Osteocyte (in vitro differentiated cells): ENCODE measurements around the gene LAMA5. TPM values are rescaled to one million over a fixed set of nuclear protein-coding genes. Genes with fewer than 3 reads are reported as not detected.

Experiments used
- DNase-seq: peaks from one replicate; pipeline ENCODE4 v3.0.0; 2021; ENCODE audit warnings: mixed read lengths; ENCODE audit not compliant: unreplicated experiment; ENCODE audit errors: extremely low spot score
- H3K27ac Mint-ChIP-seq: one replicate; pipeline ENCODE4 v1.8.0; 2021; ENCODE audit warnings: mild to moderate bottlenecking, mixed read lengths; ENCODE audit not compliant: unreplicated experiment
- H3K27me3 Mint-ChIP-seq: one replicate; pipeline ENCODE4 v1.8.0; 2021; ENCODE audit warnings: mixed read lengths; ENCODE audit not compliant: unreplicated experiment
- H3K36me3 Mint-ChIP-seq: one replicate; pipeline ENCODE4 v1.8.0; 2021; ENCODE audit warnings: mixed read lengths; ENCODE audit not compliant: unreplicated experiment
- H3K4me1 Mint-ChIP-seq: one replicate; pipeline ENCODE4 v1.8.0; 2021; ENCODE audit warnings: mixed read lengths; ENCODE audit not compliant: unreplicated experiment
- H3K4me3 Mint-ChIP-seq: one replicate; pipeline ENCODE4 v1.8.0; 2021; ENCODE audit warnings: mild to moderate bottlenecking, moderate library complexity, mixed read lengths; ENCODE audit not compliant: unreplicated experiment
- H3K9me3 Mint-ChIP-seq: one replicate; pipeline ENCODE4 v1.8.0; 2021; ENCODE audit warnings: mixed read lengths; ENCODE audit not compliant: unreplicated experiment
- CTCF ChIP-seq: fragments of 200-600 bp; sonication (generic); IDR thresholded peaks from 2 replicates; pipeline ENCODE4 v1.5.0; 2021; ENCODE audit warnings: antibody characterized with exemption, mild to moderate bottlenecking, moderate library complexity
- microRNA-seq: library from miRNA; unstranded; fragments of <30 nt; microRNA quantifications from one replicate; pipeline ENCODE4 v1.1.0, GENCODE V29; 2020; ENCODE audit not compliant: unreplicated experiment
- total RNA-seq: library from RNA; stranded (reverse); gene quantifications from 2 replicates; pipeline ENCODE4 v1.2.1, GENCODE V29; 2021

The LAMA5 gene
- total RNA-seq, 1 donor from 2014 or later, result 201 TPM

DNA sequence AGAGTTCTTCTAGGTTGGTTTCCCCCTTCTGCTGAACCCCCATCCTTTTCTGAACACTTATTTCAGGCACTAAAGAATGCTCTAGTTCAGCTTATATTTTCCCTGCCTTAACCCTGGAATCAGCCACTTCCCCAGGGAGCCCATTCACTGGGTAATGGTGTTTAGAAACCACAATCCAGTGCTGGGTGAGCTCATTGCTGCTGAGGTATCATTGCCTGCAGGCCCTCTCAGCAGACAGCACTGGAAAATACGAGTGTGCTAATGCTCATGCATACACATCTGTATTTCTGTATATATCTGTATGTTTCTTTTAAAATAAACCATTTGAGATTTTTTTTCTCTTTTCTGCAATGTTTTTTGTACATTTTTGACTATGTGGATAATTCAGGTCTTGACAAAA lies 101.7 kb downstream of the LAMA5 start:
- no peak for DNase-seq
- no peak for TF ChIP-seq CTCF

GRCh38 chr20:62263396-62263795 lies 103.7 kb downstream of the LAMA5 start:
- H3K27ac Mint-ChIP-seq, result no peak overlapping the region
- no peaks in the 10 kb centered on the region for H3K27me3 Mint-ChIP-seq
- DNase-seq, result no peak
- H3K9me3 Mint-ChIP-seq, result peaks cover 6% of the 10 kb centered on the region
- TF ChIP-seq CTCF, result no peak
- peaks cover 27% of the 10 kb centered on the region for H3K36me3 Mint-ChIP-seq
- H3K4me1 Mint-ChIP-seq, result no peaks in the 10 kb centered on the region
- no peak overlapping the region for H3K4me3 Mint-ChIP-seq

More for the DNA sequence above, 101.7 kb downstream of the LAMA5 start:
- H3K9me3 Mint-ChIP-seq, result peaks cover 6% of the 10 kb centered on the region
- no peak overlapping the region for H3K4me3 Mint-ChIP-seq
- H3K27me3 Mint-ChIP-seq, result no peaks in the 10 kb centered on the region
- peaks cover 30% of the 10 kb centered on the region for H3K36me3 Mint-ChIP-seq
- peaks cover 2% of the 10 kb centered on the region for H3K4me1 Mint-ChIP-seq
- no peak overlapping the region for H3K27ac Mint-ChIP-seq

DNA sequence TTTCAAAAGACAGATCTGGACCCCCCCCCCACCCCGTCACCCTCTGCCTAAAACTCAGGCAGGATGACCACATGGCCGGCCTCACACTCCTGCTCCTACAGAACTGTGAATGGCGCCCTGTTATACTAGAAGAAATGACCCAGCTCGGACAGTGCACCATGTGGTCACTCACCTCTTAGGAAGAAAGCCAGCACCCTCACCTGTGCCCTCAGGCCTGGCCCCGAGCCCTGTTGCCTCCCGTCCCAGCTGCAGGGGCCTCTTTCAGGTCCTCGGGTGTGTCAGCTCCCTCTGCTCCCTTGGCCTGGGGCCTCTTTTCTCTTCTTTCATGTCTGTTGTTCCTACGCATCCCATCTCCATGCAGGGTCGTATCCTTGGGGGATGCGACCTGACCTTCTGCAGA lies 105.0 kb downstream of the LAMA5 start:
- H3K27ac Mint-ChIP-seq, result no peak overlapping the region

DNA sequence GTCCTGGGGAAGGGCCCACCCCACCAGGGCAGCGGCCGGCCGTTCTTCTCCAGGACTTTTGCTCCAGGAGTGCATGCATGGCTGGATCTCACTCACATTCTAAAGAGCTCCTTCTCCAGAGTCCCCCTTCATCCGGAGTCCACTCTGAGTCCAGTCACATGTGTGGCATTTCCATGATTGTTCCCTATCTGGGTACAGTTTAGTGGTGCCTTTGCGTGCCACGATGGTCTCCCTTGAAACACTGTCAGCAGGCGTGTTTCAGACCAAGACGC lies 107.9 kb downstream of the LAMA5 start:
- H3K9me3 Mint-ChIP-seq, result no peaks in the 10 kb centered on the region
- H3K27me3 Mint-ChIP-seq, result no peaks in the 10 kb centered on the region
- H3K36me3 Mint-ChIP-seq, result peaks cover 9% of the 10 kb centered on the region
- H3K4me1 Mint-ChIP-seq, result no peaks in the 10 kb centered on the region
- DNase-seq, result no peak
- no peak overlapping the region for H3K4me3 Mint-ChIP-seq
- no peak for TF ChIP-seq CTCF
- H3K27ac Mint-ChIP-seq, result no peak overlapping the region

More for the DNA sequence above, 105.0 kb downstream of the LAMA5 start:
- Mint-ChIP-seq H3K4me1 (no peaks in the 10 kb centered on the region), H3K9me3 (peaks cover 6% of the 10 kb centered on the region), H3K4me3 (no peak overlapping the region), H3K36me3 (peaks cover 23% of the 10 kb centered on the region), H3K27me3 (no peaks in the 10 kb centered on the region)
- no peak for TF ChIP-seq CTCF
- no peak for DNase-seq

Small RNA genes lying within 50 kb of the gene (microRNA-seq; reads per million reads assigned to microRNA genes)
- not detected for gene MIR4758

Other genes with a start within 250 kb of the LAMA5 start
- gene LSM14B, start 244.8 kb downstream of the LAMA5 start, total RNA-seq, result 67.8 and 68.7 TPM in 2 replicates
- gene PSMA7, start 223.9 kb downstream of the LAMA5 start, total RNA-seq, result 209 and 217 TPM in 2 replicates
- gene SS18L1, start 223.5 kb downstream of the LAMA5 start, total RNA-seq, result 18.3 and 19.9 TPM in 2 replicates
- 29.3 and 30.7 TPM in 2 replicates for gene MTG2, start 184.3 kb downstream of the LAMA5 start, total RNA-seq
- not detected in 2 replicates for gene HRH3, start 147.0 kb downstream of the LAMA5 start, total RNA-seq
- gene OSBPL2, start 128.8 kb downstream of the LAMA5 start, total RNA-seq, result 46.3 and 50.9 TPM in 2 replicates
- gene ADRM1, start 64.3 kb downstream of the LAMA5 start, total RNA-seq, result 82.6 and 83.9 TPM in 2 replicates
- 1,013 and 1,039 TPM in 2 replicates for gene RPS21, start 19.8 kb upstream of the LAMA5 start, total RNA-seq
- gene CABLES2, start 40.0 kb upstream of the LAMA5 start, total RNA-seq, result 7.8 and 8.8 TPM in 2 replicates
- gene RBBP8NL, start 60.2 kb upstream of the LAMA5 start, total RNA-seq, result not detected in 2 replicates
- gene GATA5, start 108.7 kb upstream of the LAMA5 start, total RNA-seq, result not detected in 2 replicates